Naive thymus-derived CD4-positive, alpha-beta T cell (primary cell): ENCODE results near the gene CLCNKB. TPM values are rescaled to one million over a fixed set of nuclear protein-coding genes. Genes with fewer than 3 reads are reported as not detected.

Experiments used
- ATAC-seq: fragments of 150-1000 bp; cut with Tn5 transposase; 2 replicates; pipeline ENCODE4 v1.10.0; 2021; ENCODE audit warnings: mild to moderate bottlenecking, moderate library complexity
- CTCF ChIA-PET: fragments of 350-600 bp; sonication (Branson Sonifier 250); formaldehyde crosslinking; loops from one replicate; lab custom pipeline; 2021; ENCODE audit warnings: antibody characterized with exemption; lab: Charles Lee
- POLR2A ChIA-PET: fragments of 350-600 bp; sonication (Branson Sonifier 250); formaldehyde crosslinking; loops from one replicate; lab custom pipeline; 2021; ENCODE audit warnings: antibody characterized with exemption, inconsistent platforms; lab: Charles Lee
- DNase-seq, 9 donors: peaks; one replicate each; pipeline versions ENCODE4 v3.0.0 to v3.0.0-alpha.2; 2020 to 2022; ENCODE audit warnings: mixed read lengths in 1 of 9
- H3K27ac ChIP-seq: one replicate; pipeline ENCODE4 v1.7.0; 2013; ENCODE audit warnings: mild to moderate bottlenecking, low read depth, low read length, moderate library complexity
- H3K27me3 ChIP-seq, 2 donors: one replicate each; pipeline ENCODE4 v1.7.0; 2013; ENCODE audit warnings: low read length in 2 of 2, mild to moderate bottlenecking in 2 of 2, moderate library complexity in 2 of 2; ENCODE audit not compliant: control insufficient read depth in 2 of 2, insufficient read depth in 2 of 2
- H3K36me3 ChIP-seq, 3 experiments: 1 replicate in 2 of 3; 2 replicates in 1 of 3; pipeline ENCODE4 v1.7.0; 2013; ENCODE audit warnings: low read length in 3 of 3, mild to moderate bottlenecking in 3 of 3, moderate library complexity in 1 of 3; ENCODE audit not compliant: insufficient read depth in 3 of 3, control insufficient read depth in 2 of 3
- H3K4me1 ChIP-seq, 2 donors: one replicate each; pipeline ENCODE4 v1.7.0; 2013; ENCODE audit warnings: low read length in 2 of 2, mild to moderate bottlenecking in 2 of 2, moderate library complexity in 1 of 2; ENCODE audit not compliant: control insufficient read depth in 2 of 2, insufficient read depth in 2 of 2
- H3K4me3 ChIP-seq: 2 replicates; pipeline ENCODE4 v1.7.0; 2013; ENCODE audit warnings: mild to moderate bottlenecking, low read length
- H3K9me3 ChIP-seq, 3 experiments: 1 replicate in 2 of 3; 2 replicates in 1 of 3; pipeline ENCODE4 v1.7.0; 2013; ENCODE audit warnings: low read length in 3 of 3; ENCODE audit not compliant: control insufficient read depth in 2 of 3
- H3K27ac Mint-ChIP-seq, 9 donors: one replicate each; pipeline ENCODE4 v1.8.0; 2020 to 2022; ENCODE audit warnings: mixed read lengths in 9 of 9, mild to moderate bottlenecking in 8 of 9, moderate library complexity in 5 of 9, inconsistent platforms in 2 of 9
- H3K27me3 Mint-ChIP-seq, 5 donors: one replicate each; pipeline ENCODE4 v1.8.0; 2021 to 2022; ENCODE audit warnings: mixed read lengths in 5 of 5, mild to moderate bottlenecking in 1 of 5
- H3K36me3 Mint-ChIP-seq, 5 donors: one replicate each; pipeline ENCODE4 v1.8.0; 2020 to 2022; ENCODE audit warnings: mixed read lengths in 5 of 5, mild to moderate bottlenecking in 3 of 5, inconsistent platforms in 1 of 5
- H3K4me1 Mint-ChIP-seq, 7 donors: one replicate each; pipeline ENCODE4 v1.8.0; 2020 to 2022; ENCODE audit warnings: mixed read lengths in 7 of 7, mild to moderate bottlenecking in 3 of 7, inconsistent platforms in 1 of 7
- H3K4me3 Mint-ChIP-seq, 10 donors: one replicate each; pipeline ENCODE4 v1.8.0; 2020 to 2022; ENCODE audit warnings: mild to moderate bottlenecking in 10 of 10, mixed read lengths in 10 of 10, moderate library complexity in 6 of 10, inconsistent platforms in 2 of 10
- H3K9me3 Mint-ChIP-seq, 11 donors: one replicate each; pipeline ENCODE4 v1.8.0; 2020 to 2022; ENCODE audit warnings: mixed read lengths in 11 of 11, mild to moderate bottlenecking in 4 of 11, inconsistent platforms in 1 of 11, moderate library complexity in 1 of 11
- intact Hi-C, 2 donors: fragments of 100-400 bp; cut with micrococcal nuclease; formaldehyde crosslinking; loops; one replicate each; pipeline ENCODE4 v1.15.1; 2023
- polyA plus RNA-seq, 2 donors: library from polyadenylated mRNA; unstranded; fragments of 300-500 nt; fragmentation: Illumina TruSeq; gene quantifications; one replicate each; pipeline ENCODE4 v1.2.3, GENCODE V29; 2021
- total RNA-seq, 6 experiments: library from RNA in 5 of 6; stranded (reverse) in 5 of 6; gene quantifications; 1 replicate in 5 of 6; 2 replicates in 1 of 6; pipeline ENCODE4 v1.2.3 and lab custom pipeline; 2021 to 2026

Gene CLCNKB
- total and polyA plus RNA-seq, 7 experiments from 2014 or later, result not detected

GRCh38 chr1:16009678-16010077 is 33.9 kb upstream of the CLCNKB start:
- H3K27ac Mint-ChIP-seq, result no peak overlapping the region
- no peak for ATAC-seq
- no peaks in the 10 kb centered on the region for H3K36me3 Mint-ChIP-seq
- peaks cover 0 to 17% (median 0%) of the 10 kb centered on the region in 5 donors for H3K27me3 Mint-ChIP-seq
- Histone ChIP-seq H3K4me1 (peaks cover 0 to 6% of the 10 kb centered on the region in 2 donors), H3K4me3 (no peak overlapping the region), H3K9me3 (no peaks in the 10 kb centered on the region), H3K36me3 (no peaks in the 10 kb centered on the region), H3K27ac (no peak overlapping the region), H3K27me3 (no peaks in the 10 kb centered on the region)
- DNase-seq, result no peak
- no peaks in the 10 kb centered on the region for H3K9me3 Mint-ChIP-seq
- ChIA-PET POLR2A (no interaction called here), CTCF (interaction anchor here (1.0 to 2.2 kb wide), 6 partner anchors 36 to 353 kb away, joined by 3 to 10 read pairs (median 4); no protein-coding TSS in a partner anchor)
- peaks cover 0 to 21% (median 5%) of the 10 kb centered on the region in 7 donors for H3K4me1 Mint-ChIP-seq
- intact Hi-C loops, result loop anchor here (1.0 to 5.0 kb wide), 6 partner anchors 47 to 354 kb away; no protein-coding TSS in a partner anchor
- no peak overlapping the region for H3K4me3 Mint-ChIP-seq

DNA sequence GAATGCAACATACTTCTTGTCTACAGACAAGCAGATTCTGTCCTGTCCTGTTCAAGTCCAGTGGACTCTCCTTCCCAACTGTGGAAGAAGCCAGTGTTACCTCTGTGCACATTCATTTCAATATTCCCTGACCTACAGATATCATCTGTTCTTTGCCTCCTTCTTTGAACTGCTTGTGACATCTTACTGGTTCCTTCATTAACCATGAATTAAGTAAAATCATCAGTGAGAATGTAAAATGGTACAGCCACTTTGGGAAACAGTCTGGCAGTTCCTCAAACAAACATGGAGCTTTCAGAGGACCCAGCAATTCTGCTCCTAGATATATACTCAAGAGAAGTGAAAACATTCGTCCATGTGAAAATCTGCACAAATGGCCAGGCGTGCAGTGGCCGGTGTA is 32.7 kb upstream of the CLCNKB start:
- Mint-ChIP-seq H3K9me3 (peaks cover 0 to 2% (median 0%) of the 10 kb centered on the region in 11 donors), H3K36me3 (no peaks in the 10 kb centered on the region), H3K4me3 (no peak overlapping the region), H3K27me3 (peaks cover 0 to 17% (median 0%) of the 10 kb centered on the region in 5 donors), H3K27ac (no peak overlapping the region), H3K4me1 (peaks cover 0 to 21% (median 5%) of the 10 kb centered on the region in 7 donors)
- Histone ChIP-seq H3K4me3 (no peak overlapping the region), H3K36me3 (no peaks in the 10 kb centered on the region), H3K4me1 (peaks cover 0 to 6% of the 10 kb centered on the region in 2 donors), H3K9me3 (no peaks in the 10 kb centered on the region), H3K27ac (no peak overlapping the region), H3K27me3 (no peaks in the 10 kb centered on the region)
- ATAC-seq (no peak), DNase-seq (no peak)
- intact Hi-C loops, result no loop called here
- ChIA-PET POLR2A (no interaction called here), CTCF (interaction anchor here (1.0 to 2.2 kb wide), 3 partner anchors 35 to 177 kb away, joined by 4 to 10 read pairs (median 10); no protein-coding TSS in a partner anchor)

GRCh38 chr1:16011936-16012589 is 31.5 kb upstream of the CLCNKB start:
- no peak overlapping the region for H3K27ac ChIP-seq
- peaks cover 0 to 14% (median 5%) of the 10 kb centered on the region in 7 donors for H3K4me1 Mint-ChIP-seq
- intact Hi-C loops, result no loop called here
- peak overlapping the region in 7 of 10 donors; percentile 14 to 66 (median 49) for H3K4me3 Mint-ChIP-seq
- DNase-seq, result no peak
- no peak overlapping the region for H3K4me3 ChIP-seq
- no peaks in the 10 kb centered on the region for H3K36me3 ChIP-seq
- peaks cover 0 to 2% (median 0%) of the 10 kb centered on the region in 11 donors for H3K9me3 Mint-ChIP-seq
- no peaks in the 10 kb centered on the region for H3K27me3 ChIP-seq
- no peaks in the 10 kb centered on the region for H3K9me3 ChIP-seq
- POLR2A ChIA-PET, result no interaction called here
- no peaks in the 10 kb centered on the region for H3K36me3 Mint-ChIP-seq
- ATAC-seq, result no peak
- CTCF ChIA-PET, result interaction anchor here (0.6 to 1.1 kb wide), 2 partner anchors 17 to 456 kb away, joined by 3 to 4 read pairs; no protein-coding TSS in a partner anchor
- H3K27me3 Mint-ChIP-seq, result peaks cover 0 to 11% (median 0%) of the 10 kb centered on the region in 5 donors
- H3K4me1 ChIP-seq, result peaks cover 0 to 6% of the 10 kb centered on the region in 2 donors
- H3K27ac Mint-ChIP-seq, result peak overlapping the region in 1 of 9 donors; percentile 32

DNA sequence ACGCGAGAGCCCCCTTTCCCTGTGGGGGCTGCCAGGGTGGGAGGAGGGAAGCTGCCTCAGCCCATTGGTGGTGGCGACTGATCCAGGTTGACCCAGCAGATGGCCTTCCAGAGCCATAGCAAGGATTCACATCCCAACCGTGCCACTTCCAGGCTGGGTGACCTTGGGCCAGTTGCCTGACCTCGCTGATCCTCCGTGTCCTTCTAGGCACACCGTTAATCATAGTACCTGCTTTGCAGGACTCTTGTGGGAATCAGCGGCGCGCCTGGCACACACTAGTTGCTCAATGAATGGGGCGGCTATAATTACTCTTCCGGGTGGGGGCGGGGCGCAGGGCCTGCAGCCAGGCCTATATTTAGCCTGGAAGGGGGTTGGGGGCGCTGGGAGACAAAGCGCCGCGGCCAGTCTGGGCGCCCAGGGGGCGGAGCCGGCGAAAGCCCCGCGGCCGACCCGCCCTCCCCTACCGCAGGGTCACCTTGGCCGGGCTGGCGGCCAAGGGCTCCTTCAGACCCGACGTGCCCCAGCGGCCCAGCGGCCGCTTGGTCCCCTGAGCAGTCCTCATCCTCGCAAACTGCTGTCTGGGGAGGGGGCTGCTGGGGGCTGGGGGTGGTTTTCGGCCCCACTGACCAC is 30.9 kb upstream of the CLCNKB start:
- ChIA-PET POLR2A (no interaction called here), CTCF (interaction anchor here (1.1 kb wide), 1 partner anchor 17 kb away, joined by 4 read pairs; no protein-coding TSS in a partner anchor)
- H3K9me3 Mint-ChIP-seq, result peaks cover 0 to 2% (median 0%) of the 10 kb centered on the region in 11 donors
- H3K36me3 ChIP-seq, result no peaks in the 10 kb centered on the region
- H3K4me3 ChIP-seq, result peak overlapping the region; percentile 30
- peaks cover 0 to 6% of the 10 kb centered on the region in 2 donors for H3K4me1 ChIP-seq
- no peaks in the 10 kb centered on the region for H3K36me3 Mint-ChIP-seq
- DNase-seq (peak in 6 of 9 donors; percentile 13 to 37 (median 23)), ATAC-seq (peak; percentile 38)
- peak overlapping the region; percentile 12 for H3K27ac ChIP-seq
- H3K27ac Mint-ChIP-seq, result peak overlapping the region in 1 of 9 donors; percentile 32
- H3K4me3 Mint-ChIP-seq, result peak overlapping the region in 8 of 10 donors; percentile 14 to 66 (median 48)
- intact Hi-C loops, result no loop called here
- peaks cover 0 to 11% (median 0%) of the 10 kb centered on the region in 5 donors for H3K27me3 Mint-ChIP-seq
- H3K4me1 Mint-ChIP-seq, result peaks cover 0 to 11% (median 5%) of the 10 kb centered on the region in 7 donors
- H3K27me3 ChIP-seq, result no peaks in the 10 kb centered on the region
- H3K9me3 ChIP-seq, result no peaks in the 10 kb centered on the region

- POLR2A ChIA-PET, result no interaction called here
- CTCF ChIA-PET, result no interaction called here
- peaks cover 0 to 2% (median 0%) of the 10 kb centered on the region in 11 donors for H3K9me3 Mint-ChIP-seq
- Histone ChIP-seq H3K9me3 (no peaks in the 10 kb centered on the region), H3K4me1 (peaks cover 0 to 6% of the 10 kb centered on the region in 2 donors), H3K27ac (peak overlapping the region; percentile 12), H3K36me3 (no peaks in the 10 kb centered on the region), H3K27me3 (no peaks in the 10 kb centered on the region), H3K4me3 (peak overlapping the region; percentile 30)
- peak overlapping the region in 2 of 9 donors; percentile 32 to 36 for H3K27ac Mint-ChIP-seq
- no peaks in the 10 kb centered on the region for H3K36me3 Mint-ChIP-seq
- H3K27me3 Mint-ChIP-seq, result peaks cover 0 to 11% (median 0%) of the 10 kb centered on the region in 5 donors
- ATAC-seq (peak; percentile 58), DNase-seq (peak in 3 of 9 donors; percentile 7 to 67 (median 55))
- H3K4me1 Mint-ChIP-seq, result peaks cover 0 to 8% (median 5%) of the 10 kb centered on the region in 7 donors
- H3K4me3 Mint-ChIP-seq, result peak overlapping the region in 7 of 10 donors; percentile 13 to 66 (median 48)
- intact Hi-C loops, result no loop called here
These were observed 30.2 kb upstream of the CLCNKB start for GRCh38 chr1:16013220-16013907.

GRCh38 chr1:16013908-16014258 is 29.7 kb upstream of the CLCNKB start:
- Histone ChIP-seq H3K4me1 (peaks cover 0 to 6% of the 10 kb centered on the region in 2 donors), H3K9me3 (no peaks in the 10 kb centered on the region), H3K27me3 (no peaks in the 10 kb centered on the region), H3K27ac (no peak overlapping the region), H3K36me3 (no peaks in the 10 kb centered on the region), H3K4me3 (no peak overlapping the region)
- H3K4me1 Mint-ChIP-seq, result peaks cover 0 to 8% (median 5%) of the 10 kb centered on the region in 7 donors
- no peaks in the 10 kb centered on the region for H3K36me3 Mint-ChIP-seq
- DNase-seq (no peak), ATAC-seq (no peak)
- H3K9me3 Mint-ChIP-seq, result peaks cover 0 to 2% (median 0%) of the 10 kb centered on the region in 11 donors
- CTCF ChIA-PET, result no interaction called here
- H3K27me3 Mint-ChIP-seq, result peaks cover 0 to 11% (median 0%) of the 10 kb centered on the region in 5 donors
- no peak overlapping the region for H3K27ac Mint-ChIP-seq
- H3K4me3 Mint-ChIP-seq, result peak overlapping the region in 4 of 10 donors; percentile 13 to 66 (median 48)
- intact Hi-C loops, result no loop called here
- POLR2A ChIA-PET, result no interaction called here
